Thyroid gland (tissue), 4 donors: Measurements from ENCODE around the gene TMEM186.

Experiments
- CTCF ChIP-seq, 6 experiments: fragments of 200-600 bp in 3 of 6; fragments of 450-650 bp in 3 of 6; sonication (generic) in 3 of 6; IDR thresholded peaks; one replicate each; pipeline ENCODE4 v1.5.1; 2016 to 2019; ENCODE audit warnings: antibody characterized with exemption in 6 of 6, mild to moderate bottlenecking in 2 of 6, inconsistent platforms in 1 of 6, moderate library complexity in 1 of 6
- POLR2A ChIP-seq, 2 donors: fragments of 450-650 bp; IDR thresholded peaks; one replicate each; pipeline ENCODE4 v1.6.1; 2017; ENCODE audit warnings: antibody characterized with exemption in 2 of 2, mild to moderate bottlenecking in 2 of 2, moderate library complexity in 1 of 2

- no peak for TF ChIP-seq CTCF (IDR thresholded peaks at IDR 0.05)
- TF ChIP-seq POLR2A (IDR thresholded peaks at IDR 0.05), result no peak
Observed at GRCh38 chr16:8812162-8812843, 14.9 kb upstream of the TMEM186 start.
